Colon (tissue), 2 donors: Measurements from ENCODE around the gene SLC6A17.

Source experiments
- FAIRE-seq: peaks from 2 replicates; lab custom pipeline; 2012; peaks lifted over from hg19 to GRCh38; lab: Jason Lieb, UNC
- donor health status: control.
- donor health status: control.

Gene SLC6A17

GRCh38 chr1:110205156-110205555 is 54.9 kb downstream of the SLC6A17 start:
- no peak for FAIRE-seq

GRCh38 chr1:110205591-110206155 is 55.4 kb downstream of the SLC6A17 start:
- no peak for FAIRE-seq

GRCh38 chr1:110206261-110206920 is 56.1 kb downstream of the SLC6A17 start:
- no peak for FAIRE-seq

GRCh38 chr1:110207831-110208230 is 57.5 kb downstream of the SLC6A17 start:
- FAIRE-seq: no peak

GRCh38 chr1:110208916-110209645 is 58.8 kb downstream of the SLC6A17 start:
- no peak for FAIRE-seq

GRCh38 chr1:110209715-110210603 is 59.7 kb downstream of the SLC6A17 start, which contains the start of gene KCNC4:
KCNC4 (plus strand) TSS chr1:110210314; CDS start chr1:110211500, 1,186 bp downstream.
- FAIRE-seq: no peak

- FAIRE-seq: no peak
Measured at GRCh38 chr1:110210604-110211495, 60.6 kb downstream of the SLC6A17 start.

GRCh38 chr1:110211496-110212168 is 61.3 kb downstream of the SLC6A17 start:
- no peak for FAIRE-seq

- FAIRE-seq: no peak
Measured at GRCh38 chr1:110212169-110213142, 62.2 kb downstream of the SLC6A17 start.

GRCh38 chr1:110213143-110213540 is 62.8 kb downstream of the SLC6A17 start:
- FAIRE-seq: no peak

- FAIRE-seq: no peak
Measured at GRCh38 chr1:110214454-110215404, 64.4 kb downstream of the SLC6A17 start.

- FAIRE-seq: no peak
Measured at GRCh38 chr1:110215621-110216515, 65.6 kb downstream of the SLC6A17 start.

GRCh38 chr1:110216844-110217444 is 66.7 kb downstream of the SLC6A17 start:
- no peak for FAIRE-seq

- FAIRE-seq: no peak
Measured at GRCh38 chr1:110218137-110218536, 67.8 kb downstream of the SLC6A17 start.

- FAIRE-seq: no peak
Measured at GRCh38 chr1:110218739-110219138, 68.4 kb downstream of the SLC6A17 start.

GRCh38 chr1:110220324-110220723 is 70.0 kb downstream of the SLC6A17 start:
- FAIRE-seq: no peak

GRCh38 chr1:110221119-110221518 is 70.8 kb downstream of the SLC6A17 start:
- no peak for FAIRE-seq
